ENCODE results near the gene S100A12. TPM values are rescaled to one million over a fixed set of nuclear protein-coding genes. Genes with fewer than 3 reads are reported as not detected.

S100A12 gene
- total RNA-seq, 1 donor from 2014 or later = 3.5 TPM

DNA sequence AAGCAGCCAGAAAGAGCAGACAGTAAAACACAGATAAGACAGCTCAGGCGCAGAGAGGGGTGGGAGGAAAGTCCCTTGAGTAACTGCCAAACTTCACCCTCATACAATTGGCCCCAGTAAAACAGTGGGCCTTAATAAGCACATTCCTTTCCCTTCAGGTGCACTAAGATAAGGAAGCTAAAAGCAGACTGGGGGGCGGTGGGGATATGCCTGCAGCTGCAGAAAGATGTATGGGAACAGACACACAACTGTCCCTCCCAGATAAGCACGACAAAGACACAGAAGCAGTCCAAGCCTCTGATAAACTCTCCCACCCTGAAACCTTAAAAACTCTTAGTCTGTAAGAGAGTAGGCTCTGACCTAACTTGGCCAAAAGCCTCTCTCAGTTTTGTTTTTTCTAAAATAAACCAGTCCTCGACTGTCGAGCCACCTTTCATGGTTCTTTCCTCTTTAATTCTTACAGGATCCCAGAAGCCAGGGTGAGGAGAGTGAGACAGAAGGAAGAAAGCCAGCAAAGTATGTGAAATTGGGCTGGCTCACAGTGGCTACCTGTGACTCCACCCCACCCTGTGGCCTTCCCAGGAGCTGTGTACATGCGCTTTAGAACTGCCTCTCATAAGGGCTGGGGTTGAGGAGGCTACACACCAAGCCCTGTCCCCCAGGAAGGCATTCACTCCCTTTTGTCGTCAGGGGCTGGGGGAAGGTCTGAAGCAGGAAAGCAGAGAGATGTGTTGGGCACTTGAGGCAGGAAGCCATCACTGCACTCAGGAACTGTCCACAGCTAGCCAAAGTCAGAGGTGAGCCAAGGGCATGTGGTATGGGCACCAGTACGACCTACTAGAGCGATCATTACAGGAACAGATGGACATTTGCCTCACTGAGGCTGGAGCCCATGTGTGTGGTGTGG lies 31.4 kb downstream of the S100A12 start:
- intact Hi-C loops (cut with micrococcal nuclease) = no loop called here

DNA sequence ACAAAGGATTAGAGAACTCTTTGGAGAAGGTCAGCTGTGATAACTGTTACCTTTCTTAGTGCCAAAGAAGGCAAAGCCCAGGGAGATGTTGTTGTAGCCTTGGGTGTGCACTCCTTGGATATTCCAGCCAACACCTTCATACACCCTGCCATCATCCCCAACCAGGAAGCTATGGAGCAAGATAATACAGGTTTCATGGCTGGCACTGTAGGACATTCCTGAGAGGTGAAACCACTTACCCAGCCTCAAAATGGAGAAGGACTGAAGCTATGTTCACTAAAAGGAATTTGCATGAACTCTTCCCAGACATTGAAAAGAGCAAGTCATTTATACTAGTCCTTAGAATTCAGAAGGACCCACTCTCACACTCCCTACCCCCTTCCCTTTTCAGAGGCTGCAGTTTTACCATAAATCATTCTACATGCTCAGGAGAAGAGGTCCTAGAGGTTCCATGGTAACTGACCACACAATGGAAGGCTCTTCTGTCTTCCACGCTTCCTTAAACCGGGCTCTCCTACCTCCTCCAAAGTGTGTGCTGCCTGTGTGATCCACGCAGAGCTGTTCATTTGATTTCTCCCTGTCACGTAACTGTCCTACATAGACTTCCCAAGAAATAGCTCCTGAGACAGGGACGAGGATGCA lies 32.3 kb downstream of the S100A12 start:
- intact Hi-C loops (cut with micrococcal nuclease) = no loop called here
- ATAC-seq = no peak

More for the DNA sequence above, 31.4 kb downstream of the S100A12 start:
- DNase-seq (no peak), ATAC-seq (no peak)

DNA sequence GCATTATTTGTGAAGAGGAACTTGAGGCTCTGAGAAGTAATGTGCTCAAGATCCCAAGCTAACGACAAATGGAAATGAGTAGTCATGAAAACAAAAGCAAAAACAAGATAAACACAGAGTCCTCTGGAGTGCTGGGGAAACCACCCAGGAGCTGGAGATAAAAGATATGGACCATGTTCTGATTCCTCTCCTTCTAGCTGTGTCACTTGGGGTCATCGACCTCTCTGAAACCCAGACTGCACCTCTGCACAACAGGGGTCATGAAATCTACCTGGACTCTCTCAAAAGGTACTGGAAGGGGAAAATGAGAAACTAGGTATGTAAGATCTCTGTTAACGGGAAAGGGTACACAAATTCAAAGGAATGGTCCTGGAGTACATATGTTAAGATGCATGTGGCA lies 33.2 kb downstream of the S100A12 start:
- intact Hi-C loops (cut with micrococcal nuclease) = no loop called here
- DNase-seq (no peak), ATAC-seq (no peak)

More for the DNA sequence above, 32.3 kb downstream of the S100A12 start:
- no peak for DNase-seq

DNA sequence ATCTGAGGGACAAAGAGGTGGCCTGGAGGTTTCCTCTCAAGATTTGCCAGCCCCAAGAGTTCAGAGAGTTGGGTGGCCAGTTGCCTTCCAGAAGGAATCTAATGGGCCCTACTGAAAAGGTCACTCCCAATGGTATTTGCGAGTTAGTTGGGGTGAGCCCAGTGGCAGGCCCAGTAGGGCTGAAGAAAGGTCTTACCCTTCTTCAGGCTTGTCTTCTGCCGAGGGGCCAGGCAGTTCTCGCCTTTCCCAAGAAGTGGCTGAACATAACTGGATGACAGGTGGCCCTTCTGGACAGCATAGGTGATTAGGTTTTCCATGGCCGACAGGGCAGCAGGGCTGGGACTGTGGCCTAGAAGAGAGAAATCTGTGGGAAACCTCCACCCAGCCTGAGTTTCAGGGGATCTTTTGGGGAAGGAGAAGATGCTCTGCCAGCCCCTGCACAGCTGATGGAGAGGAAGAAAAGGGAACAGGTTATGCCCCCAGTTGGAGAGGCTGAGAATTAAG lies 33.9 kb downstream of the S100A12 start:
- intact Hi-C loops (cut with micrococcal nuclease) = no loop called here
- no peak for DNase-seq
- no peak for ATAC-seq

DNA sequence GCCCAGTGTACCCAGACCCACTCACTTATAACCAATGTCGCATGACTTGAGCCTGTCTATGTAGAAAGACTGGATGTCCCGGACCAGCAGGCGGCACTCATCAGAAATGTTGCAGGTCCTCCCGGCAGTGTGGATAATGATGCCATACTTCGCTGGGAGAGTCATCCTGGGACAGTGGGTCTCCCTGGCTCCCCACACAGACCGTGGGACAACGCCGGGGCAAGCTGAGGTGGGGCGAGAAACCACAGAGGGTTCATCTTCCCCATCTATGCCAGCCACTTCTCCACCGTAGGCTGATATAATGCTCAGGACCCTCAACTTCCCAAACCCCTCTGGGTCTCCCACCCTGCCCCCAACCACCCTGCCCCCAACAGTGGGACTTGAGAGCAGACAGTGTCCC lies 35.1 kb downstream of the S100A12 start:
- intact Hi-C loops (cut with micrococcal nuclease) = no loop called here
- no peak for ATAC-seq
- DNase-seq = no peak

DNA sequence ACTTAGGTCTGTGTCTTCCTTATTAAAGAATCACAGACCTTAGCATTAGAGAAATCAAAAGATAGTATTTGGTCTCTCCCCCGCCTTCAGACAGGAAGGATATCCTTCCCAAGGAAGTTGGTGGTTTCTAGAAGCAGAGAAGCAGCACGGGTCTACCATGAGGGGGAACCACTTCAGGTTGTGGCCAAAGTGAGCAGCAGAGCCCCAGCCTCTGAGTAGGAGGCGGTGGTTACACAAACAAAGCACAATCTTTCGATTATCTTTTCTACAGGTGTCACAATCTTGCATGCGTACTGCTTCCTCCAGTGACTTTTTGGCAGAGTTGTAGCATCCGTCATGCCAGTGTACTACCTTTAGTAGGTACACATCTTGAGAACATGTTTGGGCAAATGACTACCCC lies 35.6 kb downstream of the S100A12 start:
- DNase-seq (no peak), ATAC-seq (no peak)
- intact Hi-C loops (cut with micrococcal nuclease) = no loop called here

DNA sequence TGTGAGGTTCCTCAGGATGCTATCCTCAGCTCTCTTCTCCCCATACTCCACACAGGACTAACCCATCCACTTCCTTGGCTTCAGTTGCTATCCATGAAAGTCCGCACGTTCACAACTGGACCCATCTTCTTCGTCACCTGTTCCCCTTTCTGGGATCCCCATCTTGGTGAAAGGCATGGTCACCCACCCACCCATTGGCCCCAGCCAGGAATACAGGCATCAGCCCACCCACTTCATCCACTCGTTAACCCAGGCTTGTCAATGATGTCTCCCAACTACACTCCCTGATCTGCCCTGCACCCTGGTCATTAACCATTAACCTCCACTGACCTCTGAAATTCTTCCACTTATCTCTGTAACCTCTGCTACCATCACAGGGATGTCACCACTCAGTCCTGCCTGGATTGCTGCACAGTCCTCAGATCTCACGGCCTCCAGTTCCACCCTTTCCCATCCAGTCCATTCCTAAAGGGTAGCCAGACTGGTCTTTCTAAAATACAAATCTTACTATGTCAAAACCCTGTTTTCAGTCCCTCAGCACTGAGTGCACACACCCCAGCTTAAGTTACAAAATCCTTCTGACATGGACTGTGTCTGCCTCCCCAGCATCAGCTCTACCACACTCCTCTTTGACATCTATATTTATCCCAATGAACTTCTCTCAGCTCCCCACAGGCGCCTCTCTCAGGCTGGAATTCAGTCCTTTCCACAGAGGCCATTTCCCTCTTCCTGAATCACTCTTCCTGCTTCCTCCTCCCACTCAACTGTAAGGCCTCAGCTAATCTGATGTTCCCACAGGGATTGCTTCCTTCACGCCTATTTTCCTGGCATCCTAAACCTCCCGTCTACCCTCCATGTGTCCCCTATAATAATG lies 37.2 kb downstream of the S100A12 start:
- DNase-seq (no peak), ATAC-seq (no peak)
- intact Hi-C loops (cut with micrococcal nuclease) = no loop called here

DNA sequence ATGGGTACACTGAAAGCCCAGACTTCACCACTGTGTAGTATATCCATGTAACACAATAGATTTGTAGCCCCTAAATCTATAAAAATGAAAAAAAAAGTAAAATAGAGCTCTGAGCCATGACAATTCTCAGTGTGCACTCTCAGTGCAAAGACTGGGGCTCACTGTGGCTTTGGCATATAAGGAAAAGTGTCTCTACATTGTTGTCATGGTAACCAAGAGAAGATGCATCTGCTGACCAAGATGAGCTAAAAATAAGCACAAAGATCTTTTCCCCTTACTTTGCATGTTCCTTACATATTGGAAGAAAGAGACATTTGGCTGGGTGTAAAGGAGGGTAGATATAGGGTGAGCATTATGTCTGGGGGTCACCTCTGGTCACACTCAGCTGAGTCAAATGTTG lies 38.8 kb downstream of the S100A12 start:
- DNase-seq (no peak), ATAC-seq (no peak)
- intact Hi-C loops (cut with micrococcal nuclease) = no loop called here

DNA sequence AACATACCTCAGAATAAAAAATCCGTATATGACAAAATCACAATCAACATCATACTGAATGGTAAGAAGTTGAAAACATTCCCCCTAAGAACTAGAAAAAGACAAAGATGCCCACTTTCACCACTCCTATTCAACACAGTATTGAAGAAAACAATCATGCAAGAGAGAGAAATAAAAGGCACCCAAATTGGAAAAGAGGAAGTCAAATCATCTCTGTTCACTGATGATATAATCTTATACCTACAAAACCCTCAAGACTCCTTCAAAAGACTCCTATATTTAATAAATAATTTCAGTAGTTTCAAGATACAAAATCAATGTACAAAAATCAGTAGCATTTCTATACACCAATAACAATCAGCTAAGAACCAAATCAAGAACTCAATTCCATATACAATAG lies 41.5 kb downstream of the S100A12 start:
- intact Hi-C loops (cut with micrococcal nuclease) = no loop called here
- DNase-seq (no peak), ATAC-seq (no peak)

DNA sequence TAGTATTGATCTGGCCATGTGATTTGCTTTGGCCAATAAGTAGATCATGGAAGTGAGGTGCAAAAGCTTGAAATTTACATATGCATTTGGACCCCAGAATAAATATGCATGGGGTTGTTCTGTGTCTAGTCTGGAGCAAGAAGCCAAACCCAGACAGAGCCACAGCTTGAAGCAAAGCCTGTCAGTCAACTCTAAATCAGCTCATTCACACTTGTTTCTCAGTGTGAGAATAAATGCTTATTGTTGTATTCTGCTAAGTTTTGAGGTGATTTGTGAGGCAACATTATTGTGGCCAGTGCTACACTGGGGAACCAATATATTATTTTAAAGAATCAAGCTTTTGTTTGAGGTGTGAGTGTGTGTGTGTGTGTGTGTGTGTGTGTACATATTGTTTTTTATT lies 50.5 kb downstream of the S100A12 start:
- intact Hi-C loops (cut with micrococcal nuclease) = no loop called here
- no peak for ATAC-seq

More for the DNA sequence above, 50.5 kb downstream of the S100A12 start:
- no peak for DNase-seq

Other genes with a start within 250 kb of the S100A12 start
- not detected for gene SPRR2G, start 224.7 kb downstream of the S100A12 start, total RNA-seq
- gene LELP1, start 172.2 kb downstream of the S100A12 start, total RNA-seq = not detected
- gene PRR9, start 158.0 kb downstream of the S100A12 start, total RNA-seq = not detected
- gene LORICRIN, start 115.9 kb downstream of the S100A12 start, total RNA-seq = not detected
- gene PGLYRP3, start 62.7 kb downstream of the S100A12 start, total RNA-seq = not detected
- not detected for gene PGLYRP4, start 26.8 kb downstream of the S100A12 start, total RNA-seq
- gene S100A9, start 17.8 kb downstream of the S100A12 start, total RNA-seq = 87.0 TPM
- 40.7 TPM for gene S100A8, start 15.5 kb upstream of the S100A12 start, total RNA-seq
- not detected for gene S100A7A, start 40.9 kb upstream of the S100A12 start, total RNA-seq
- gene S100A7, start 85.0 kb upstream of the S100A12 start, total RNA-seq = not detected
- 201 TPM for gene S100A6, start 160.4 kb upstream of the S100A12 start, total RNA-seq
- not detected for gene S100A5, start 165.3 kb upstream of the S100A12 start, total RNA-seq
- 114 TPM for gene S100A4, start 170.2 kb upstream of the S100A12 start, total RNA-seq
- gene S100A3, start 173.6 kb upstream of the S100A12 start, total RNA-seq = 0.79 TPM
- gene S100A2, start 190.2 kb upstream of the S100A12 start, total RNA-seq = 1.9 TPM
- gene S100A16, start 237.5 kb upstream of the S100A12 start, total RNA-seq = 42.2 TPM
- gene S100A14, start 240.7 kb upstream of the S100A12 start, total RNA-seq = 5.7 TPM

Measured in left ventricle myocardium superior (tissue), 1 donor.